Vagina (tissue), 2 donors: ENCODE data around the gene ADAMTS6. TPM values are rescaled to one million over a fixed set of nuclear protein-coding genes. Genes with fewer than 3 reads are reported as not detected.

Experiments
- DNase-seq, 2 donors: peaks; one replicate each; pipeline ENCODE4 v3.0.0-alpha.2; 2017; ENCODE audit errors: extremely low spot score in 2 of 2
- H3K27ac ChIP-seq: fragments of 200-600 bp; sonication (generic); one replicate; pipeline ENCODE4 v1.5.1; 2019
- H3K27me3 ChIP-seq: fragments of 200-600 bp; sonication (generic); one replicate; pipeline ENCODE4 v1.5.1; 2019
- H3K36me3 ChIP-seq, 2 donors: fragments of 200-600 bp; sonication (generic); one replicate each; pipeline ENCODE4 v1.5.1; 2017 to 2019
- H3K4me1 ChIP-seq: fragments of 200-600 bp; sonication (generic); one replicate; pipeline ENCODE4 v1.5.1; 2019
- H3K4me3 ChIP-seq, 2 donors: fragments of 200-600 bp; sonication (generic); 1 replicate in 1 of 2; 2 replicates in 1 of 2; pipeline ENCODE4 v1.5.1; 2016 to 2019
- H3K9me3 ChIP-seq: fragments of 200-600 bp; sonication (generic); one replicate; pipeline ENCODE4 v1.5.1; 2019
- CTCF ChIP-seq, 3 experiments: fragments of 450-650 bp in 2 of 3; fragments of 200-600 bp in 1 of 3; sonication (generic) in 1 of 3; IDR thresholded peaks; one replicate each; pipeline ENCODE4 v1.5.1; 2017 to 2019; ENCODE audit warnings: antibody characterized with exemption in 3 of 3, mild to moderate bottlenecking in 2 of 3, moderate library complexity in 2 of 3
- POLR2A ChIP-seq, 2 donors: fragments of 450-650 bp; IDR thresholded peaks; one replicate each; pipeline ENCODE4 v1.6.1; 2017; ENCODE audit warnings: antibody characterized with exemption in 2 of 2, mild to moderate bottlenecking in 2 of 2, moderate library complexity in 2 of 2
- POLR2AphosphoS5 ChIP-seq, 2 donors: sonication (generic); formaldehyde crosslinking; IDR thresholded peaks; one replicate each; pipeline ENCODE4 v1.9.0; 2017; ENCODE audit warnings: antibody characterized with exemption in 2 of 2, mild to moderate bottlenecking in 2 of 2, low read depth in 1 of 2; ENCODE audit not compliant: insufficient read depth in 1 of 2
- intact Hi-C: fragments of 100-400 bp; cut with DNase I; formaldehyde crosslinking; loops from one replicate; pipeline ENCODE4 v1.15.1; 2023
- total RNA-seq: library from RNA; depleted of rRNA; stranded (reverse); fragments of >200 nt; gene quantifications from one replicate; pipeline ENCODE4 v1.2.3, GENCODE V29; 2016

The ADAMTS6 gene
- total RNA-seq, 1 donor from 2014 or later, result 1.5 TPM

GRCh38 chr5:65451436-65451835, 30.3 kb downstream of the ADAMTS6 start:
- H3K36me3 ChIP-seq, result no peaks in the 10 kb centered on the region
- TF ChIP-seq CTCF (IDR thresholded peaks at IDR 0.05) (no peak), POLR2A (IDR thresholded peaks at IDR 0.05) (no peak), POLR2AphosphoS5 (IDR thresholded peaks at IDR 0.05; ENCODE audit: insufficient read depth in 1 of 2, low read depth in 1 of 2) (no peak)
- no peak overlapping the region for H3K27ac ChIP-seq
- no peaks in the 10 kb centered on the region for H3K27me3 ChIP-seq
- no peak for DNase-seq
- no peaks in the 10 kb centered on the region for H3K9me3 ChIP-seq
- no peaks in the 10 kb centered on the region for H3K4me1 ChIP-seq
- intact Hi-C loops, result no loop called here
- H3K4me3 ChIP-seq, result no peak overlapping the region

- H3K27me3 ChIP-seq, result no peaks in the 10 kb centered on the region
- no peak overlapping the region for H3K27ac ChIP-seq
- no peaks in the 10 kb centered on the region for H3K4me1 ChIP-seq
- TF ChIP-seq CTCF (IDR thresholded peaks at IDR 0.05) (no peak), POLR2AphosphoS5 (IDR thresholded peaks at IDR 0.05; ENCODE audit: insufficient read depth in 1 of 2, low read depth in 1 of 2) (no peak), POLR2A (IDR thresholded peaks at IDR 0.05) (no peak)
- H3K4me3 ChIP-seq, result no peak overlapping the region
- no peak for DNase-seq
- H3K36me3 ChIP-seq, result no peaks in the 10 kb centered on the region
- intact Hi-C loops, result no loop called here
- H3K9me3 ChIP-seq, result no peaks in the 10 kb centered on the region
Measured at GRCh38 chr5:65446682-65447081, 35.0 kb downstream of the ADAMTS6 start.

- Histone ChIP-seq H3K27me3 (no peaks in the 10 kb centered on the region), H3K4me1 (no peaks in the 10 kb centered on the region), H3K27ac (no peak overlapping the region), H3K36me3 (no peaks in the 10 kb centered on the region), H3K4me3 (no peak overlapping the region), H3K9me3 (no peaks in the 10 kb centered on the region)
- DNase-seq, result no peak
- intact Hi-C loops, result no loop called here
- no peak for TF ChIP-seq POLR2A (IDR thresholded peaks at IDR 0.05)
- no peak for TF ChIP-seq CTCF (IDR thresholded peaks at IDR 0.05)
- no peak for TF ChIP-seq POLR2AphosphoS5 (IDR thresholded peaks at IDR 0.05; ENCODE audit: insufficient read depth in 1 of 2, low read depth in 1 of 2)
Measured at GRCh38 chr5:65441800-65442199, 39.9 kb downstream of the ADAMTS6 start.

- Histone ChIP-seq H3K27ac (no peak overlapping the region), H3K4me1 (no peaks in the 10 kb centered on the region), H3K4me3 (no peak overlapping the region), H3K27me3 (no peaks in the 10 kb centered on the region), H3K9me3 (no peaks in the 10 kb centered on the region), H3K36me3 (no peaks in the 10 kb centered on the region)
- intact Hi-C loops, result no loop called here
- DNase-seq, result no peak
- TF ChIP-seq POLR2AphosphoS5 (IDR thresholded peaks at IDR 0.05; ENCODE audit: insufficient read depth in 1 of 2, low read depth in 1 of 2), result no peak
Measured at GRCh38 chr5:65440456-65440855, 41.3 kb downstream of the ADAMTS6 start.

GRCh38 chr5:65434122-65434521, 47.6 kb downstream of the ADAMTS6 start:
- intact Hi-C loops, result no loop called here

More at GRCh38 chr5:65434122-65434521, 47.6 kb downstream of the ADAMTS6 start:
- Histone ChIP-seq H3K4me1 (no peaks in the 10 kb centered on the region), H3K27ac (no peak overlapping the region), H3K4me3 (no peak overlapping the region), H3K27me3 (no peaks in the 10 kb centered on the region), H3K9me3 (no peaks in the 10 kb centered on the region), H3K36me3 (no peaks in the 10 kb centered on the region)
- no peak for TF ChIP-seq POLR2AphosphoS5 (IDR thresholded peaks at IDR 0.05; ENCODE audit: insufficient read depth in 1 of 2, low read depth in 1 of 2)
- no peak for TF ChIP-seq CTCF (IDR thresholded peaks at IDR 0.05)
- TF ChIP-seq POLR2A (IDR thresholded peaks at IDR 0.05), result no peak
- DNase-seq, result no peak
